Measurements from ENCODE around the gene SEPSECS. TPM values are rescaled to one million over a fixed set of nuclear protein-coding genes. Genes with fewer than 3 reads are reported as not detected.

The SEPSECS gene
- total and polyA plus RNA-seq, 2 donors (not counting 3 experiments of a cell fraction or from before 2014, with no cell fraction given): 2.8 to 8.3 TPM

GRCh38 chr4:25107827-25108516 is 52.3 kb downstream of the SEPSECS start:
- H3K4me3 ChIP-seq (replicated peaks in 1 of 3; ENCODE audit: insufficient read depth in 1 of 3, low read depth in 1 of 3, low read length in 3 of 3): no peak overlapping the region
- FAIRE-seq (no peak), DNase-seq (ENCODE audit: low read depth, low spot score) (no peak)
- no peaks in the 10 kb centered on the region for H3K9me1 ChIP-seq (replicated peaks; ENCODE audit: control insufficient read depth, extremely low read depth, insufficient read depth, low read length)
- dilution Hi-C loops (cut with MboI; ENCODE audit: extremely low pct_ligation_motif_present, low sequenced_read_pairs): no loop called here
- no peaks in the 10 kb centered on the region for H4K20me1 ChIP-seq (replicated peaks; ENCODE audit: control insufficient read depth, extremely low read depth, insufficient read depth, low read length)
- ChIA-PET CTCF (no interaction called here), POLR2A (no interaction called here)
- no peaks in the 10 kb centered on the region for H3K79me2 ChIP-seq (ENCODE audit: control insufficient read depth, insufficient read depth, low read length)
- no peak overlapping the region for H3K9ac ChIP-seq (replicated peaks; ENCODE audit: extremely low read depth, insufficient read depth, low read length)
- H3K4me2 ChIP-seq (ENCODE audit: insufficient read depth, low read length): no peak overlapping the region
- TF ChIP-seq JUN (IDR thresholded peaks at IDR 0.05; ENCODE audit: borderline replicate concordance, insufficient read depth, insufficient read length, low read depth) (no peak), POLR2AphosphoS5 (IDR thresholded peaks at IDR 0.05; ENCODE audit: insufficient read depth, low read depth, low read length) (no peak), POLR2A (IDR thresholded peaks at IDR 0.05; ENCODE audit: low read depth, low read length) (no peak), MYC (IDR thresholded peaks at IDR 0.05; ENCODE audit: low read depth, low read length) (no peak), EZH2 (IDR thresholded peaks at IDR 0.05; ENCODE audit: borderline replicate concordance, low read depth, low read length, severe bottlenecking) (no peak), FOS (IDR thresholded peaks at IDR 0.05; ENCODE audit: borderline replicate concordance, insufficient read depth, low read length) (no peak), GATA2 (IDR thresholded peaks at IDR 0.05; ENCODE audit: insufficient read depth, insufficient read length, low read depth, low read length) (no peak), MAX (IDR thresholded peaks at IDR 0.05; ENCODE audit: insufficient read depth, insufficient read length) (no peak)
- TF ChIP-seq, protein P1, sequence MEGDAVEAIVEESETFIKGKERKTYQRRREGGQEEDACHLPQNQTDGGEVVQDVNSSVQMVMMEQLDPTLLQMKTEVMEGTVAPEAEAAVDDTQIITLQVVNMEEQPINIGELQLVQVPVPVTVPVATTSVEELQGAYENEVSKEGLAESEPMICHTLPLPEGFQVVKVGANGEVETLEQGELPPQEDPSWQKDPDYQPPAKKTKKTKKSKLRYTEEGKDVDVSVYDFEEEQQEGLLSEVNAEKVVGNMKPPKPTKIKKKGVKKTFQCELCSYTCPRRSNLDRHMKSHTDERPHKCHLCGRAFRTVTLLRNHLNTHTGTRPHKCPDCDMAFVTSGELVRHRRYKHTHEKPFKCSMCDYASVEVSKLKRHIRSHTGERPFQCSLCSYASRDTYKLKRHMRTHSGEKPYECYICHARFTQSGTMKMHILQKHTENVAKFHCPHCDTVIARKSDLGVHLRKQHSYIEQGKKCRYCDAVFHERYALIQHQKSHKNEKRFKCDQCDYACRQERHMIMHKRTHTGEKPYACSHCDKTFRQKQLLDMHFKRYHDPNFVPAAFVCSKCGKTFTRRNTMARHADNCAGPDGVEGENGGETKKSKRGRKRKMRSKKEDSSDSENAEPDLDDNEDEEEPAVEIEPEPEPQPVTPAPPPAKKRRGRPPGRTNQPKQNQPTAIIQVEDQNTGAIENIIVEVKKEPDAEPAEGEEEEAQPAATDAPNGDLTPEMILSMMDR (IDR thresholded peaks at IDR 0.05; ENCODE audit: extremely low read depth in 1 of 2, insufficient read depth in 1 of 2, low read depth in 1 of 2, low read length in 2 of 2): no peak
- peaks cover 0 to 3% of the 10 kb centered on the region in 2 experiments for H3K27me3 ChIP-seq (ENCODE audit: control insufficient read depth in 2 of 2, insufficient read depth in 2 of 2, low read length in 2 of 2)
- H3K4me1 ChIP-seq (ENCODE audit: control insufficient read depth, extremely low read depth, insufficient read depth, low read length): no peaks in the 10 kb centered on the region
- no peak overlapping the region for H2AFZ ChIP-seq (ENCODE audit: low read depth, low read length)
- no TSS peak for BruUV-seq (replicated peaks)
- no peak overlapping the region for H3K27ac ChIP-seq (ENCODE audit: insufficient read depth, low read depth, low read length)
- H3K9me3 ChIP-seq (replicated peaks; ENCODE audit: control insufficient read depth, insufficient read depth, low read length): no peaks in the 10 kb centered on the region
- H3K36me3 ChIP-seq (ENCODE audit: control insufficient read depth in 2 of 2, extremely low read depth in 1 of 2, insufficient read depth in 2 of 2, low read length in 2 of 2): no peaks in the 10 kb centered on the region
- intact Hi-C loops (cut with micrococcal nuclease): no loop called here
